AG20443 (cell line): ENCODE measurements around the gene RNF7.
"Not testable (repeated sequence)": the region's sequence is repeated elsewhere in the genome, so short reads cannot be mapped to it uniquely, and the experiment has no call there.

Source experiments
- DNase-seq: peaks from one replicate; pipeline ENCODE4 v3.0.0; 2012; ENCODE audit warnings: low spot score, mixed read lengths

Gene RNF7

GRCh38 chr3:141738022-141738890 is at the start of gene RNF7:
RNF7 (plus strand) TSS chr3:141738298; CDS start chr3:141738342, 44 bp downstream.
- DNase-seq: peak; percentile 99

GRCh38 chr3:141690431-141691072 is 47.5 kb upstream of the RNF7 start:
- DNase-seq: no peak

DNA sequence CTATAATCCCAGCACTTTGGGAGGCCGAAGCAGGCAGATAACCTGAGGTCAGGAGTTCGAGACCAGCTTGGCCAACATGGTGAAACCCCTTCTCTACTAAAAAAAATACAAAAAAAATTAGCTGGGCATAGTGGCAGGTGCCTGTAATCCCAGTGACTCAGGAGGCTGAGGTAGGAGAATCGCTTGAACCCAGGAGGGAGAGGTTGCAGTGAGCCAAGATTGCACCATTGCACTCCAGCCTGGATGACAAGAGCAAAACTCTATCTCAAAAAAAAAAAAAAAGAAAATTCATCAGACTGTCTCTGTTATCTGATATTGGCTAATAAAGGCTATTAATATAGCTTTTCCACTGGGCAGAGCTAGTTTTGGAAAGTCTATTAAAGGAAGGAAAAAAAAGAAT is 46.6 kb upstream of the RNF7 start:
- not testable (repeated sequence) for DNase-seq

DNA sequence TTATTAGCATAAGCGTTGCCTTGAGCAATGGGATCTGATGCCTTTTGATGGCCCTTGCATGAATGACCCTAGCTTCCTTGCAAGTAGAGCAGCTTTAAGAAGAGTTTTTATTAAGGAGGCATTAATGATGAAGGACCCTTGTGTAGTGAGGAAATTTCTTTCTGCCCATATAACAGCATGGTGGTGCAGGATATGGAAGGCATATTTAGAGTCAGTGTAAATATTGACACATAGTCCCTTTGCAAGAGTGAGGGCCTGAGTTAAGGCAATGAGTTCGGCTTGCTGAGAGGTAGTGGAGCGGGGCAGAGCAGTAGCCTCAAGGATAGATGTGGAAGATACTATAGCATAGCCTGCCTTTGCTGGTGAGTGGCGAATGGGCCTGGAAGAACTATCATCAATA is 45.1 kb upstream of the RNF7 start:
- DNase-seq: not testable (repeated sequence)

GRCh38 chr3:141699324-141699723 is 38.8 kb upstream of the RNF7 start:
- no peak for DNase-seq

GRCh38 chr3:141699897-141700296 is 38.2 kb upstream of the RNF7 start:
- DNase-seq: no peak

GRCh38 chr3:141703367-141703766 is 34.7 kb upstream of the RNF7 start:
- not testable (repeated sequence) for DNase-seq

DNA sequence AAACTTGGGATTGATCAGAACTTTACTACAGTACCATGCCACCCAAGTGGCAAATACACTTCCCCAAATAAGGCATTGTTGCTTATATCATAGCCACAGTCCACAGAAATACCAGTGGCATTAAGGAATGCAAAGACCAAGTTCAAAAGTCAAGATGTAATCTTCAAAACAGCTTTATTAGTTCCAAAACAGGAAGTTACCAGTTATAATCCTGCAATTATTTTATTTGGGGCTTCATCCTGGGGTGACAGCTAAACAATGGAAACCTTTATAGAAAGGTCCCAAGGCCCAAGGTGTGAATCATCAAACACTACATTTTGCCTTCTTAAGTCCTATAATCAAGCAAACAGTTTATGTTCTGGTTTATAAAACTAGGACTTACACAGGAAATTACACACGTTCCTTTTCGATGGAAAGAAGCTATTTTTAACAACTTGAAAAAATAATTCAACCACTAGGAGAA is 30.3 kb upstream of the RNF7 start:
- DNase-seq: peak; percentile 61

- DNase-seq: no peak
These were observed 29.7 kb upstream of the RNF7 start for GRCh38 chr3:141708367-141708766.

GRCh38 chr3:141709126-141709770 is 28.9 kb upstream of the RNF7 start:
- no peak for DNase-seq

GRCh38 chr3:141710121-141710520 is 28.0 kb upstream of the RNF7 start:
- no peak for DNase-seq

DNA sequence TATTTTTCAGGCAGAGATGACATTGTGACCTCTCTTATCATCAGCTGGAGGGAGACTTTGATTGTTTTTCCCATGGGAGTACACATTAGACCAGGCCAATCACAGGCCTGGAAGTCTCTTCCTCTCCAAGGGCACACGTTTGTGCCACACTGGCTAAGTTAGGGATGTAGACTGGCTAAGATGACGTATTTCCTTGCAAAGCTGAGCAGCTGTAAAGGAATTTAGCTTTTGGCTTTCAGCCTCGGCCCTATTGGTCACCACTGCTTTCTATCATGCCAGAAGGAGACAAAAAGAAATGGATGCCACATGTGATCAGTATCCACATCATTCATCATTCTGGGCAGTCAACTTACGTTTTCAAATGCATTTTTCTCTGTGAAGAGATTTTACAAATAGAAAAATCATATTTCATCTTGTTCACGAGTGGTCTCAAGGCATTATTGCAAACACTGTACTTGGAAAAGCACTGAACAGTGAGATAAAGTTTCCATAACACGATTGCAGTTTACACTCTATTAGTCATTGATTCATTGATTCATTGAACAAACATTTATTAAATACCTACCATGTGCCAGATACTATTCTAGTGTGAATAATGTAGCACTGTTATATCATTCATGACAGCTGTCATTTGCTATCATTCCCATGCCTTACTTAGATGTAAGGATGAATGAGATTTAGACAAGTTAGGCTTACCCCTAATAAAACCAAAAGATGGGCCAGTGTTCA is 27.0 kb upstream of the RNF7 start:
- peak; percentile 87 for DNase-seq

DNA sequence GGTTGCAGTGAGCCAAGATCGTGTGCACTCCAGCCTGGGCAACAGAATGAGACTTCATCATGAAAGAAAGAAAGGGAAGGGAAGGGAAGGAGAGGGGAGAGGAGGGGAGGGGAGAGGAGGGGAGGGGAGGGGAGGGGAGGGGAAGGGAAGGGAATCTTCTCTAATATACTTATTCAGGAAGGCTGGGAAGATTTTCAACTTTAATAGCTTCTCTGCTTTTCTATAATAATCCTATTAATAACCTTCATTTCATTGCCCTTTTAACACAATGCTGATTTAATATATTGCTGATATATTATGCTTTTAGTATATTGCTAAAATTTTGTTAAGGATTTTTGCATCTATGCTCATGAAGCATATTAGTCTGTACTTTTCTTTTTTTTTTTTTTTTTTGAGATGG is 23.4 kb upstream of the RNF7 start:
- DNase-seq: no peak

DNA sequence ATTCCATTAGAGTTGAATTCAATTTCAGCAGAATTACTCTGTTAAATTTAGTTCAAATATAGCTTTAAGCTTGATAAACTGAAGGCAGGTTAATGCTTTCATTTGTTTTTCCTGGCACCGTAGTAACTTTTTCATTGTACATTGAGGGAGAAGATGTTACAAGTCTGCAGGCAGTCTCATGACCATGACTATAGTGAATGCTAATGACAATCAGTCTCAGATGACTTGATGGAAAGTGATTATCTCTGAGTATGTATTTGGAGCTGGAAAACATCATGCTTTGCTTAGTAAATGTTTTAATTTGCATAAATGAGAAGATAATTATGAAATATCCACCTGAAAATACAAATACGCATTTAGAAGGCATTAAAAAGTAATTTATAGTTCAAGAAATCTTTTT is 16.0 kb upstream of the RNF7 start:
- no peak for DNase-seq

GRCh38 chr3:141722648-141723047 is 15.4 kb upstream of the RNF7 start:
- no peak for DNase-seq

- DNase-seq: no peak
These were observed 14.8 kb upstream of the RNF7 start for GRCh38 chr3:141723255-141723654.

DNA sequence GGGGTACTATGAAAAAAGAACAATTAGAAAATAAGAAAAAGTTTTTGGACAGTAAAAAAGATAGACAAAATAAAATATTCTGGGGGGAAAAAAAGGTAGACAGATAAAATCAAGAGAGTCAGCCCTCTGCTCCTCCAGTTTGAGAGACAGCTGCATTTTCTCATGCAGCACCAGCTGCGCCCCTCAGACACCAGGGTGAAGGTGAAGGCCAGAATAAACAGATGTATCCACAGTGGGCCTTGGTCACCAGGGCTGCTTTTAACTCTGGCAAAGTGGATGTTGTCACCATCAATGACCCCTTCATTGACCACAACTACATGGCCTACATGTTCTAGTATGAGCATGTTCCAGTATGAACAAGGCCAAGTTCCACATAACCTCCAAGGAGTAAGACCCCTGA is 13.9 kb upstream of the RNF7 start:
- no peak for DNase-seq

GRCh38 chr3:141725036-141725435 is 13.1 kb upstream of the RNF7 start:
- DNase-seq: no peak

GRCh38 chr3:141726483-141726882 is 11.6 kb upstream of the RNF7 start:
- no peak for DNase-seq

GRCh38 chr3:141728355-141728892 is 9.7 kb upstream of the RNF7 start:
- no peak for DNase-seq

DNA sequence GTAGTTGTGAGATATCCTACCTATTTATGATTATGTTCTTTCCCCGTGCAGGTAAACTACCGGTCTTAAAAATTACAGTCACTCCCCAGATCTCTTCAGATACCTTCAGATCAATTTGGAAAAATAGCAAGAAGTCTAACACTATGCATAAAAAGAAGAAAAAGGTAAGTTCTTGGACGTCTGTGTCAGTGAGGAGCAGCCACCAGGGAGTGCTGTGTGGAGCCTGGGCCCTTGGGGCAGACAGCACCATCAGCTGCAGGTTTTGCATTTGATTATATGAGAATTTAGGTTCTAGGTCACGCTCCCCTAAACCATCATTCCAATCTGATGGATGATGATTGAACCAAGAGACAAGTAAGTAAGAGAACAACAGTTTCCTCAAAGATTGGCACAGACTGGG is 8.9 kb upstream of the RNF7 start:
- DNase-seq: no peak

DNA sequence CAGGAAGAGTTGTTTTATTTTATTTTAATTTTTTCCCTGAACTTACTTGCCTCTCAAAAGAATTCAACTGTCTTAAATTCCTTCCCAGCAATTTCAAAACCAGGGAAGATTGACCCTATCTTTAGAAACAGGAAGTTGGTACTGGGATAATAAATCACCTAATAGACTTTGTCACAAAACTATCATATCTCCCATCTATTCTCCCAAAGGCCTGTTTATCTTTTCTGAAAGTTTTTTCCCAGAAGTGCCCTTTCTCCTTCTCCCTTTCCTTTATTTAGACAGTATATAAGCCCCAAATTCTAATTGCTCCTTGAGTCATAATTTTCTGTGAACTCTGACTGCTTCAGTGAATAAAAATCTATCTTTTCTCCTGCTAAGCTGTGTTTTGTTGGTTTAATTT is 2.9 kb upstream of the RNF7 start:
- DNase-seq: no peak
